HG02970 (cell line): ENCODE results near the gene GON7.
"Not testable (repeated sequence)": the region's sequence is repeated elsewhere in the genome, so short reads cannot be mapped to it uniquely, and the experiment has no call there.

ENCODE experiments used
- ATAC-seq: cut with Tn5 transposase; IDR thresholded peaks from one replicate; pipeline ENCODE4 v1.9.1; 2021; ENCODE audit warnings: mild to moderate bottlenecking, moderate library complexity, moderate number of reproducible peaks; ENCODE audit not compliant: unreplicated experiment, low FRiP score

Gene GON7

DNA sequence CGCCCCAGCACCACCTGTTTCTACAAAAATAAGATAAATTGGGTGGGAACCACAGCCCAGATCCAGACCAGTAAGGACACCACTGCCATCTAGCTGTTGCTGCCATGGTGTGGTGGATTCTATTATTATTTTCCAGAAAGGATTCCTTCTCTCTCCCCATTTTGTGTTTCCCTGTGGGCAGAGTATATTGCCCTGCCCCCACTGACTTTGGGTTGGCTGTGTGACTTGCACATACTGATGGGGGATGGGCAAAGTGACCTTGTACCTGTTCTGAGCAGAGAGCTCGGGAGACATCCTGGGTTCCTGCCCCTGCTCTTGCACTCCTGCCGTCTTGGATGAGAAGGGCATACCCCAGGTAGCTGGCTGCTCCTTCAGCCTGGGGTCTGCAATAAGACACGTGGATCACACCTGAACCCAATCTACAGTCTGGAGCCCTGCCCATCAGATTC, 46.5 kb downstream of the GON7 start:
- no peak for ATAC-seq

- not testable (repeated sequence) for ATAC-seq
These were observed 47.1 kb downstream of the GON7 start for GRCh38 chr14:93159625-93160352.

DNA sequence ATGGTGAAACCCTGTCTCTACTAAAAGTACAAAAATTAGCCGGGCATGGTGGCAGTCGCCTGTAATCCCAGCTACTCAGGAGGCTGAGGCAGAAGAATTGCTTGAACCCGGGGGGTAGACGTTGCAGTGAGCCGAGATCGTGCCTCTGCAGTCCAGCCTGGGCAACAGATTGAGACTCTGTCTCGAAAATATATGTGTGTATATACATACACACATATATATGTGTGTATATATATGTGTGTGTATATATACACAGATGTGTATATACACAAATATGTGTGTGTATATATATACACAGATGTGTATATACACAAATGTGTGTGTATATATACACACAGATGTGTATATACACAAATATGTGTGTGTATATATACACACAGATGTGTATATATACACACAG, 48.5 kb downstream of the GON7 start:
- not testable (repeated sequence) for ATAC-seq

- ATAC-seq, result no peak
These were observed 50.0 kb downstream of the GON7 start for GRCh38 chr14:93156693-93157369.

GRCh38 chr14:93155667-93156066, 51.2 kb downstream of the GON7 start:
- no peak for ATAC-seq

DNA sequence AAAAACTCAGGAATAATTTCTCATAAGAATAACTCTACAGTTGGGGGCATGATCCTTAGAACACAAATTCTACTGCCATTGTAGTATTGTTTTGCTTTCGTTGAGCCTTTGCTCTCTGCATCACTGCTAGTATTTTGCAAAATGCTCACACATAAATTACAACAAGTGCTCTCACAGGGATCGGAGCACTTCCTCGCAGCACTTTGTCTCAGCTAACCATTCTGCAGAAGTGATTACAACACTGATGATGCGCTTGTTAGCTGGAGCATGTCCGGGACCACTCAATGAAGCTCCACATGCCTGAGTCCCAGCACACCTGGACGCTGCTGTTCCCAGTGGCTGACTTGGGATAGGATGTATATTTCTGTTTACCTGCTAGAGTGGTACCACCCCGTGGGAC, 53.7 kb downstream of the GON7 start:
- ATAC-seq, result no peak
